B cell (primary cell): Measurements from ENCODE around the gene CD96.

ENCODE experiments used
- EZH2 ChIP-seq: IDR thresholded peaks from 2 replicates; pipeline ENCODE4 v1.6.1; 2012; ENCODE audit warnings: borderline replicate concordance, low read depth, mild to moderate bottlenecking, moderate library complexity, low read length; ENCODE audit not compliant: insufficient read depth, poor library complexity, severe bottlenecking
- TF ChIP-seq, protein P1 (sequence below): fragments of 200-600 bp; IDR thresholded peaks from one replicate; pipeline ENCODE4 v1.8.0; 2022; ENCODE audit warnings: antibody characterized with exemption, mild to moderate bottlenecking

DNA sequence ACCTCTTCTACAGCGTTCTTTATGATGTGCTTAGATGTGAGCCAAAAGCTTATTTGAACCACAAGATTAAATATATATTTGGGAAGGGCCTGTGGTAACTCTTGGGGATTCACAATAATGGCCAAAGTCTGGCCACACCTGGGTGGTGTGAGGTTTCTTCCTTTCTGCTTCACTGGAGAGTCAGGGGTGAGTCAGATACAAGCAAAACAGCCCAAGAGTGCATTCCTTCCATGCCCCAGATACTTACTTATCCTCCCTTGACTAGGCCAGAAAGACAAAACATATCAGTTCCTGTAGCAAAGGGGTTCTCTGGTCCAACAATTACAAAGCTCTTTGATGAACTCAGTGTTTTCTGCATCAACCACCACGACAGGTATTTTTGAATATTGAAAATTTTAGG, 52.2 kb downstream of the CD96 start:
- no peak for TF ChIP-seq EZH2
- TF ChIP-seq, protein P1, sequence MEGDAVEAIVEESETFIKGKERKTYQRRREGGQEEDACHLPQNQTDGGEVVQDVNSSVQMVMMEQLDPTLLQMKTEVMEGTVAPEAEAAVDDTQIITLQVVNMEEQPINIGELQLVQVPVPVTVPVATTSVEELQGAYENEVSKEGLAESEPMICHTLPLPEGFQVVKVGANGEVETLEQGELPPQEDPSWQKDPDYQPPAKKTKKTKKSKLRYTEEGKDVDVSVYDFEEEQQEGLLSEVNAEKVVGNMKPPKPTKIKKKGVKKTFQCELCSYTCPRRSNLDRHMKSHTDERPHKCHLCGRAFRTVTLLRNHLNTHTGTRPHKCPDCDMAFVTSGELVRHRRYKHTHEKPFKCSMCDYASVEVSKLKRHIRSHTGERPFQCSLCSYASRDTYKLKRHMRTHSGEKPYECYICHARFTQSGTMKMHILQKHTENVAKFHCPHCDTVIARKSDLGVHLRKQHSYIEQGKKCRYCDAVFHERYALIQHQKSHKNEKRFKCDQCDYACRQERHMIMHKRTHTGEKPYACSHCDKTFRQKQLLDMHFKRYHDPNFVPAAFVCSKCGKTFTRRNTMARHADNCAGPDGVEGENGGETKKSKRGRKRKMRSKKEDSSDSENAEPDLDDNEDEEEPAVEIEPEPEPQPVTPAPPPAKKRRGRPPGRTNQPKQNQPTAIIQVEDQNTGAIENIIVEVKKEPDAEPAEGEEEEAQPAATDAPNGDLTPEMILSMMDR: no peak
